ENCODE data around the gene TRMT10B. TPM values are rescaled to one million over a fixed set of nuclear protein-coding genes. Genes with fewer than 3 reads are reported as not detected.

TRMT10B gene
- total RNA-seq, 2 donors from 2014 or later = 7.8 to 19.6 TPM

DNA sequence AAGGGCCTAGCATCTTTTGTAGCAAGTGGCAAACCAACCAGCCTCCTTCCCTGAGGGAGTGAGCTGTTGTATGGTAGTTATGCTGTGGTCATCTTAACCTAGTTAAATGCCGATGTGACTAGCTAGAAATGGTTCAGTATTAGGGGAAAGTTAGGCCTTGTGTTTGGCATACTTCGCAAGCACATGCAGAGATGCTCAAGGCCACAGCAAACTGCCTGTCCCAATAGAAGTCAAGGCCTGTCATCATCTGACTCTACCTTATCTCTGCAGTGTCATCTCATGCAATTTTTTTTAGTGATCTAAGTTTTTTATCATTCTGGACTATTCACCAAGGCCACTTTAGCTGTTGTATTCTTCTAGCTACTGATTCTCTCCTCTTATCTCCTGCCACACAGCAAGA lies 36.5 kb downstream of the TRMT10B start:
- intact Hi-C loops (cut with DNase I) = no loop called here
- no peak for DNase-seq (ENCODE audit: low spot score)
- Histone ChIP-seq H3K9me3 (no peaks in the 10 kb centered on the region), H3K27me3 (replicated peaks; ENCODE audit: insufficient read depth) (no peaks in the 10 kb centered on the region), H3K36me3 (no peaks in the 10 kb centered on the region), H3K4me1 (replicated peaks) (no peaks in the 10 kb centered on the region), H3K27ac (no peak overlapping the region), H3K4me3 (no peak overlapping the region)
- 97% methylated on average over 2 of the region's 2 CpGs for WGBS
- TF ChIP-seq POLR2A (IDR thresholded peaks at IDR 0.05) = no peak
- no peak for TF ChIP-seq CTCF (IDR thresholded peaks at IDR 0.05)
- TF ChIP-seq POLR2AphosphoS5 (IDR thresholded peaks at IDR 0.05) = no peak

DNA sequence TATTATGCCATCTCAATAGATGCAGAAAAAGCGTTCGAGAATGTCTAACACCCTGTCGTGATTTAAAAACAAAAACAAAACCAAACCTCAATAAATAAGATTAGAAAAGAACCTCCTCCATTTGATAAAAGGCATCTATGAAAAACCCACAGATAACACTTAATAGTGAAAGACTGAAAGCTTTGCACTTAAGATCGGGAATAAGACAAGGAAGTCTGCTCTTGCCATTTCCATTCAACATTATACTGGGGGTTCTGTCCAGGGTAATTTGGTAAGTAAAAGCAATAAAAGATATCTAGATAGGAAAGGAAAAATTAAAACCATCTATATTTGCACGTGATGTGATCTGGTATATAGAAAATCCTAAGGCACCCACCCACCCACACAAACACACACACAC lies 38.5 kb downstream of the TRMT10B start:
- Histone ChIP-seq H3K4me3 (no peak overlapping the region), H3K27ac (no peak overlapping the region), H3K36me3 (no peaks in the 10 kb centered on the region), H3K27me3 (replicated peaks; ENCODE audit: insufficient read depth) (no peaks in the 10 kb centered on the region), H3K9me3 (no peaks in the 10 kb centered on the region), H3K4me1 (replicated peaks) (no peaks in the 10 kb centered on the region)
- no peak for DNase-seq (ENCODE audit: low spot score)
- intact Hi-C loops (cut with DNase I) = no loop called here
- TF ChIP-seq POLR2A (IDR thresholded peaks at IDR 0.05) (no peak), POLR2AphosphoS5 (IDR thresholded peaks at IDR 0.05) (no peak), CTCF (IDR thresholded peaks at IDR 0.05) (no peak)
- 90% methylated on average over 5 of the region's 5 CpGs for WGBS

DNA sequence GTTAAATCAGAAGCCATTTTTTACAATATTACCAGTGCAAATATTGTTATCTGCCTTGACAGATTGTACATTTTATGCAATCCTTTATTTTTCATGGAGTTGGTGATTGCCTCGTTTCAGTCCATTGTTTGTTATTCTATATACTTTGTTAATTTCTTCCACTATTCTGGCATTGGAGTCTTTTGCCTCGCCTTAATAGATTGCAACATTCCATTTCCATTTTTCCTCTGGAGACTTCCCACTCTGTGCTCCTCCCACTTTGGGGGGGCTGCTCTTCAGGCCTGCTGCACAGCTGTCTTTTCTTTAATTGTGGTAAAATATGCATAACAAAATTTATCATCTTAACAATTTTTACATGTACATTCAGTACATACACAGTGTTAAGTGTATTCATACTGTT lies 42.6 kb downstream of the TRMT10B start:
- DNase-seq (ENCODE audit: low spot score) = no peak
- Histone ChIP-seq H3K4me3 (no peak overlapping the region), H3K4me1 (replicated peaks) (no peaks in the 10 kb centered on the region), H3K27me3 (replicated peaks; ENCODE audit: insufficient read depth) (no peaks in the 10 kb centered on the region), H3K9me3 (no peaks in the 10 kb centered on the region), H3K27ac (no peak overlapping the region), H3K36me3 (no peaks in the 10 kb centered on the region)
- intact Hi-C loops (cut with DNase I) = no loop called here
- WGBS = 37% methylated on average over 2 of the region's 2 CpGs
- TF ChIP-seq POLR2A (IDR thresholded peaks at IDR 0.05) = no peak
- TF ChIP-seq POLR2AphosphoS5 (IDR thresholded peaks at IDR 0.05) = no peak
- TF ChIP-seq CTCF (IDR thresholded peaks at IDR 0.05) = no peak

GRCh38 chr9:37798677-37799076 lies 45.1 kb downstream of the TRMT10B start:
- intact Hi-C loops (cut with DNase I) = no loop called here
- no peaks in the 10 kb centered on the region for H3K9me3 ChIP-seq
- H3K4me3 ChIP-seq = no peak overlapping the region
- H3K27ac ChIP-seq = no peak overlapping the region
- no peak for DNase-seq (ENCODE audit: low spot score)
- TF ChIP-seq POLR2A (IDR thresholded peaks at IDR 0.05) (no peak), POLR2AphosphoS5 (IDR thresholded peaks at IDR 0.05) (no peak), CTCF (IDR thresholded peaks at IDR 0.05) (no peak)
- 0% methylated on average over 1 of the region's 1 CpG for WGBS
- H3K36me3 ChIP-seq = no peaks in the 10 kb centered on the region
- no peaks in the 10 kb centered on the region for H3K27me3 ChIP-seq (replicated peaks; ENCODE audit: insufficient read depth)
- peaks cover 3% of the 10 kb centered on the region for H3K4me1 ChIP-seq (replicated peaks)

- Histone ChIP-seq H3K36me3 (no peaks in the 10 kb centered on the region), H3K9me3 (no peaks in the 10 kb centered on the region), H3K4me1 (replicated peaks) (peaks cover 3% of the 10 kb centered on the region), H3K27me3 (replicated peaks; ENCODE audit: insufficient read depth) (no peaks in the 10 kb centered on the region), H3K4me3 (peak within 1 kb of the TSS; percentile 82 to 93), H3K27ac (peak within 1 kb of the TSS; percentile 82 to 86)
- DNase-seq (ENCODE audit: low spot score) = peak; percentile 74
- intact Hi-C loops (cut with DNase I) = loop anchor here (1.0 kb wide), 1 partner anchor 15 kb away; the partner anchor contains the start of gene EXOSC3
- whole genome bisulfite sequencing = under 1% methylated on average over 31 of the region's 72 CpGs
- peak in 1 of 4 experiments; percentile 34 for TF ChIP-seq CTCF (IDR thresholded peaks at IDR 0.05)
- peak; percentile 61 for TF ChIP-seq POLR2A (IDR thresholded peaks at IDR 0.05)
- TF ChIP-seq POLR2AphosphoS5 (IDR thresholded peaks at IDR 0.05) = peak; percentile 90
Measured at GRCh38 chr9:37800631-37801286, 47.2 kb downstream of the TRMT10B start, which contains the start of gene DCAF10. Gene DCAF10, plus strand, starts transcription at chr9:37800797. Its CDS starts 70 bp downstream, at chr9:37800867.
